CD4-positive, alpha-beta T cell treated with Interleukin-15 for 4 hours (primary cell): ENCODE measurements around the gene CNGB1.
"Not testable (repeated sequence)": the region's sequence is repeated elsewhere in the genome, so short reads cannot be mapped to it uniquely, and the experiment has no call there.

ENCODE experiments used
- DNase-seq: peaks from one replicate; pipeline ENCODE4 v3.0.0-alpha.2; 2020; ENCODE audit warnings: low spot score

CNGB1 gene

GRCh38 chr16:57952909-57953308, 18.0 kb downstream of the CNGB1 start:
- DNase-seq = no peak

GRCh38 chr16:57951204-57951960, 19.5 kb downstream of the CNGB1 start:
- DNase-seq = no peak

GRCh38 chr16:57950382-57950781, 20.5 kb downstream of the CNGB1 start:
- DNase-seq = no peak

- no peak for DNase-seq
Observed at GRCh38 chr16:57949595-57950238, 21.2 kb downstream of the CNGB1 start.

- no peak for DNase-seq
Observed at GRCh38 chr16:57949013-57949412, 21.9 kb downstream of the CNGB1 start.

- no peak for DNase-seq
Observed at GRCh38 chr16:57948027-57948426, 22.9 kb downstream of the CNGB1 start.

DNA sequence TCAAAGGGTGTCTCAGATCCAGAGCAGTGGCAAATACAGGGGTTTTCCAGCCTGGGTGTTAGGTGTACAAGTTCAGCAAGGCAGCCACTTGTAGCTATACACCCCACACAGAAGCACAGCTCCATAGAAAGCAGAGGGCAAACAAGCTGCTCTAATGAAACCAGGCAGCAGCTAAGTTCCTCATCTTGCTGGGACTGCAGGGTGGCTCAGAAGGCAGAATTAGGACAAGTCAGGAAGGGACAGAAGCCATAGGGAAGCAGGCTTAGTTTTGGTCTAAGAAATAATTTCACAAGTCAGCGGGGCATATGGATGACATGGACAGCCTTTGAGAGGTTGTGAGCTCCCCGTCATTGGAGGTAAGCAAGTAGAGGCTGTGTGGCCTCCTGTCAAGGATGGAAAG, 23.7 kb downstream of the CNGB1 start:
- no peak for DNase-seq

- DNase-seq = no peak
Observed at GRCh38 chr16:57946181-57946801, 24.6 kb downstream of the CNGB1 start.

- no peak for DNase-seq
Observed at GRCh38 chr16:57945740-57946138, 25.2 kb downstream of the CNGB1 start.

GRCh38 chr16:57944970-57945739, 25.8 kb downstream of the CNGB1 start:
- no peak for DNase-seq

DNA sequence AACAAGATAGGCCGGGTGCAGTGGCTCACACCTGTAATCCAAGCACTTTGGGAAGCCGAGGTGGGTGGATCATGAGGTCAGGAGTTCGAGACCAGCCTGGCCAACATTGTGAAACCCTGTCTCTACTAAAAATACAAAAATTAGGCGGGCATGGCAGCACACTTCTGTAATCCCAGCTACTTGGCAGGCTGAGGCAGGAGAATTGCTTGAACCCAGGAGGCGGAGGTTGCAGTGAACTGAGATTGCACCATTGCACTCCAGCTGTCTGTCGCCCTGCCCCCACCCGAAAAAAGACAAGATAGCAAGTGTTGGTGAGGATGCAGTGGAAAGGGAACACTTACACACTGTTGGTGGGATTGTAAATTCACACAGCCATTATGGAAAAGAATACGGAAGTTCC, 27.5 kb downstream of the CNGB1 start:
- DNase-seq = not testable (repeated sequence)

DNA sequence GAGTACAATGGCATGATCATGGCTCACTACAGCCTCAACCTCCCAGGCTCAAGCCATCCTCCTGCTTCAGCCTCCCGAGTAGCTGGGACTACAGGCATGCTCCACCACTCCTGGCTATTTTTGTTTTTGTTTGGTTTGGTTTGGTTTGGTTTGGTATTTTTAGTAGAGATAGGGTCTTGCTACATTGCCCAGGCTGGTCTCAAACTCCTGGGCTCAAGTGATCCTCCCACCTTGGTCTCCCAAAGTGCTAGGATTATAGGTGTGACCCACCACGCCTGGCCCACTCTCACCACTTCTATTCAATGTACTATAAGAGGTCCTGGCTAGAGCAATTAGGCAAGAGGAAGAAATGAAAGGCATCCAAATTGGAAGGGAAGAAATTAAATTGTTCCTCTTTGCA, 29.0 kb downstream of the CNGB1 start:
- not testable (repeated sequence) for DNase-seq

DNA sequence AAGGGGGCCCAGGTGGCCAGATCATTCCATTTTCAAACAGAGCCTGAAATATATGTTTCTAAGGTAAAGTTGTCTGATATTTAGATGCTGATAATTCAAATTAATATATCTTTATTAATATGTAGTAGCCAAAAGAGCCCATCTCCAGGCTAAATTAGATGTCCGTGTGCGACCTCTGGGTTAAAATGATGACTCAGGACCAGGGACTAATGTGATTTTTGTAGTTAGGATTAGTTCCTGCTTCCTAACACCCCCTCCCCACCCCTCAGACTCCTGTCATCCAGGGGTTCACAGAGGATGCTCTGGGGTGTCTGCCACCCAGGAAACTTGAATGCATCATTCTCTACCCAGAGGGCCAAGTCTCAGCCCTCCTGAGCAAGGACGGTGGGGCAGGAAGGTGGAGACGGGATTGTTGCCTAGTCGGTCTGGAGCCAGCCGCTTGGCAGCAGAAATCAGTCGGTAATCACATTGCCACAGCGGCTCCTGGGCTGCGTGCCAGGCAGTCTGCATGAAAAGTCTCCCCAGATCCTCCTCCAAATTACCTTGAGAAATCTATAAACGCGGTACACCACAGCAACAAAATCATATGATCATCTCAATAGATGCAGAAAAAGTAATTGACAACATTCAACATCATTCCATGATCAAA, 29.8 kb downstream of the CNGB1 start:
- no peak for DNase-seq

- no peak for DNase-seq
Observed at GRCh38 chr16:57940382-57940966, 30.5 kb downstream of the CNGB1 start.

DNA sequence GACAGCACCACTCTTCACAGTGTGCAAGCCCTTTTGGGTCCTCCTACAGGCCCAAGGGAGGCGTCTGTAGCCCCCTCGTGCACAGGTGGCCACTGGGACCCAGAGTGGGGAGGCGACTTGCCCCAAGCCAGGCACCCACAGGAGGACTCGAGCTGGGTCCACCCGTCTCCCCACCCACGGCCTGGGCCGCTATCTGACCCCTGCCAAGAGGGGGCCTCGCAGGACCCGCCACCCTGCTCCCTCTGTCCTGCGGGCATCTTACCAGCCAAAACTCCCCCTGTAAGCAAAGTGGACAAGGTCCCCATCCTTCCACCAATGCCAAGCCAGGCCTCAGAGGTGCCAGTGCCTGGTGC, 31.1 kb downstream of the CNGB1 start:
- DNase-seq = no peak

- no peak for DNase-seq
Observed at GRCh38 chr16:57938936-57939871, 31.7 kb downstream of the CNGB1 start.

DNA sequence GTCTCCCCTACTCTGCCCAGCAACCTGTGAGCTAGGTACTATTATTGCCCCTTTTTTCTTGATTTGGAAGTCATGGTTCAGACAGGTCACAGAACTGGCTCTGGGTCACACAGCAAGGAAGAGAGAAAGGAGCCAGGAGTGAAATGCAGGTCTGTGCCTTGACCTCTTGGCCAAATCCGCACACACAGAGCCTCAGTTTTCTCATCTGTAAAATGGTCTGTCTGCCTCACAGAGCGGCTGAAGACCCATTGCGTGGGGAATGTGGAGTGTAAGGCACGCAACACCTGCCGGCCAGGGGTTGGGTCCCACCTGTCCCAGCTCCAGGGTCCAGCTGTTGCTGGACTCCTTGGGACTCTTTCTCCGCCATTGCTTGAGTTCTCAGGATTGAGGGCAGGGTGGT, 32.4 kb downstream of the CNGB1 start:
- DNase-seq = no peak

- DNase-seq = no peak
Observed at GRCh38 chr16:57937861-57938260, 33.1 kb downstream of the CNGB1 start.

GRCh38 chr16:57935904-57936303, 35.0 kb downstream of the CNGB1 start:
- DNase-seq = no peak

GRCh38 chr16:57930533-57930932, 40.4 kb downstream of the CNGB1 start:
- DNase-seq = no peak

- DNase-seq = no peak
Observed at GRCh38 chr16:57929250-57929649, 41.7 kb downstream of the CNGB1 start.
